Calu3 (cell line): ENCODE measurements around the gene ALDOB. TPM values are rescaled to one million over a fixed set of nuclear protein-coding genes. Genes with fewer than 3 reads are reported as not detected.

Experiments used
- BruUV-seq: library from RNA; stranded (reverse); fragments of 400-500 nt; replicated peaks from 2 replicates; lab custom pipeline; 2021; lab: Mats Ljungman, UMichigan
- CTCF ChIA-PET: fragments of 300-600 bp; sonication (Branson Sonifier 250); formaldehyde crosslinking; loops from one replicate; lab custom pipeline; 2022; ENCODE audit warnings: antibody characterized with exemption; lab: Charles Lee
- DNase-seq: peaks from one replicate; pipeline ENCODE4 v3.0.0; 2022
- H3K27ac Mint-ChIP-seq: one replicate; pipeline ENCODE4 v1.8.0; 2022; ENCODE audit warnings: mixed read lengths; ENCODE audit not compliant: unreplicated experiment
- H3K27me3 Mint-ChIP-seq: one replicate; pipeline ENCODE4 v1.8.0; 2022; ENCODE audit warnings: mixed read lengths; ENCODE audit not compliant: unreplicated experiment
- H3K36me3 Mint-ChIP-seq: one replicate; pipeline ENCODE4 v1.8.0; 2022; ENCODE audit warnings: mild to moderate bottlenecking, moderate library complexity, mixed read lengths; ENCODE audit not compliant: insufficient read depth, unreplicated experiment
- H3K4me1 Mint-ChIP-seq: one replicate; pipeline ENCODE4 v1.8.0; 2022; ENCODE audit warnings: mild to moderate bottlenecking, low read depth, mixed read lengths; ENCODE audit not compliant: unreplicated experiment
- H3K4me3 Mint-ChIP-seq: one replicate; pipeline ENCODE4 v1.8.0; 2022; ENCODE audit warnings: mild to moderate bottlenecking, low read depth, moderate library complexity, mixed read lengths; ENCODE audit not compliant: unreplicated experiment
- H3K9me3 Mint-ChIP-seq: one replicate; pipeline ENCODE4 v1.8.0; 2022; ENCODE audit warnings: low read depth, mixed read lengths; ENCODE audit not compliant: unreplicated experiment
- intact Hi-C: fragments of 100-400 bp; cut with micrococcal nuclease; formaldehyde crosslinking; loops from one replicate; pipeline ENCODE4 v1.10.0; 2022; ENCODE audit not compliant: unreplicated experiment
- total RNA-seq: library from RNA; stranded (reverse); gene quantifications from 2 replicates; pipeline ENCODE4 v1.2.3, GENCODE V29; 2022
- TF ChIP-seq, protein P1 (sequence below): fragments of 200-600 bp; IDR thresholded peaks from one replicate; pipeline ENCODE4 v1.8.0; 2022; ENCODE audit warnings: antibody characterized with exemption; ENCODE audit not compliant: unreplicated experiment

The ALDOB gene
- total RNA-seq, 1 experiment from 2014 or later: 7.4 TPM

DNA sequence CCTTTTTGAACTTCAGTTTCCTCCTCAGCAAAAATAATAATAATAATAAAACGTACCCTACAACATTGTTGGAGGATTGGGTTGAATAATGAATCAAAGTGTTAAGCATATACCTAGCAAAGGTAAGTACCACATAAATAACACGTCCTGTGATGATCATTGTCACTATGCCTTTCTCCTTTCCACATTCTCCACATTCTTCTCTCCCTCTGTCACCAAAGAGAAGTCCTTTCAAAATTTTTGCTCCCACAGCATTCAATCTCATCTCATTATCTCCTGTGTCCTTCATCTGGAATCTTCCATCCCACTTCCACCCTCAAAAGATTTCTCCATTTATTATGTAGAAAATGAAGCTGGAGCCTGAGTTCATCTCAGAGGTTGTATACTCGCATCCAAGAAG, 7.2 kb upstream of the ALDOB start:
- CTCF ChIA-PET: no interaction called here
- BruUV-seq: no TSS peak

DNA sequence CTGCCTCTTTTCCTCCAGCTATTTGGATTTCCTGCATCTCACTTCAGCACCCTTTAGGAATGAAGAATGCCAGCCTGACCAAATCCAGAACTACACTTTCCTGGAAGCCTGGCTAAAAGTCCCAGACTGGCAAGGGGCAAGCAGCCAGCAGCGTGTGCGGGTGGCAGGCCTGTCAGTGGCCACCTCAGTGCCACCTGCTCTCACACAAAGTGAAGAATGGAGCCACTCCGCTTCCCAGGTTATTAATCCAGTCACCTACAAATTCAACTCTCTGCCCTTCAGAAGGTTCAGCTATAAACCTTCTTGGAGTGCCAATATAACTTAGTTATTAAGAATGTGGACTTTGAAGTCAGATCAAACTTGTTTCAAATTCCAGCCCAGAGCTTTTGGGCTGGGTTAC, 6.7 kb upstream of the ALDOB start:
- DNase-seq: no peak
- H3K4me1 Mint-ChIP-seq: peaks cover 19% of the 10 kb centered on the region
- no peaks in the 10 kb centered on the region for H3K27me3 Mint-ChIP-seq
- peaks cover 6% of the 10 kb centered on the region for H3K36me3 Mint-ChIP-seq
- CTCF ChIA-PET: no interaction called here
- no TSS peak for BruUV-seq
- H3K9me3 Mint-ChIP-seq: no peaks in the 10 kb centered on the region
- no peak overlapping the region for H3K27ac Mint-ChIP-seq
- intact Hi-C loops: no loop called here
- TF ChIP-seq, protein P1, sequence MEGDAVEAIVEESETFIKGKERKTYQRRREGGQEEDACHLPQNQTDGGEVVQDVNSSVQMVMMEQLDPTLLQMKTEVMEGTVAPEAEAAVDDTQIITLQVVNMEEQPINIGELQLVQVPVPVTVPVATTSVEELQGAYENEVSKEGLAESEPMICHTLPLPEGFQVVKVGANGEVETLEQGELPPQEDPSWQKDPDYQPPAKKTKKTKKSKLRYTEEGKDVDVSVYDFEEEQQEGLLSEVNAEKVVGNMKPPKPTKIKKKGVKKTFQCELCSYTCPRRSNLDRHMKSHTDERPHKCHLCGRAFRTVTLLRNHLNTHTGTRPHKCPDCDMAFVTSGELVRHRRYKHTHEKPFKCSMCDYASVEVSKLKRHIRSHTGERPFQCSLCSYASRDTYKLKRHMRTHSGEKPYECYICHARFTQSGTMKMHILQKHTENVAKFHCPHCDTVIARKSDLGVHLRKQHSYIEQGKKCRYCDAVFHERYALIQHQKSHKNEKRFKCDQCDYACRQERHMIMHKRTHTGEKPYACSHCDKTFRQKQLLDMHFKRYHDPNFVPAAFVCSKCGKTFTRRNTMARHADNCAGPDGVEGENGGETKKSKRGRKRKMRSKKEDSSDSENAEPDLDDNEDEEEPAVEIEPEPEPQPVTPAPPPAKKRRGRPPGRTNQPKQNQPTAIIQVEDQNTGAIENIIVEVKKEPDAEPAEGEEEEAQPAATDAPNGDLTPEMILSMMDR: no peak
- H3K4me3 Mint-ChIP-seq: no peak overlapping the region

More for the DNA sequence above, 7.2 kb upstream of the ALDOB start:
- intact Hi-C loops: no loop called here
- Mint-ChIP-seq H3K4me1 (peaks cover 19% of the 10 kb centered on the region), H3K9me3 (no peaks in the 10 kb centered on the region), H3K36me3 (peaks cover 6% of the 10 kb centered on the region), H3K27ac (no peak overlapping the region), H3K4me3 (no peak overlapping the region), H3K27me3 (no peaks in the 10 kb centered on the region)
- TF ChIP-seq, protein P1: no peak
- DNase-seq: no peak

DNA sequence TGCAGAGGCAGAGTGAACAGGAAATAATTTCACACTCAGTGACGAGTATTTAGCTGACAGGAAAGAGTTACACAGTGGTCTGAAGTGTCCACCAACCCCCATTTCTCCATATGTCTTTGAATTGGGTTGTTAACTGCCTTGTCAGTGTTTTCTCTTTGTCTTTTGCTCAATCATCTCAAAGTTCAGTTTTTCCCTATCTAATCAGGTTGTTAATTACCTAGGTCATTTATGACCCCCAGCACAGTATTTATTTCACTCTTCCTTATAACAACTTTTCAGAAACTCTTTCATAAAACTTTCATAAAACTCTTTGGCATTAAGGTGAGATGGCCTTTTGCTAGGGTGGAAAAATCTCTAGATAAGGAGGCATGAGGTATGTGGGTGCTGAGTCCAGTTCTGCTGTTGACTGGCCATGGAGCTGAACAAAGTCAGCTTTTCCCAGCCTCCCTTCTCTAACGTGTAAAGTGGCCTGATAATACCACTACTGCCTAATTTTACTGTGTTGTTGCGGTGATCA, 5.2 kb upstream of the ALDOB start:
- peaks cover 21% of the 10 kb centered on the region for H3K4me1 Mint-ChIP-seq
- TF ChIP-seq, protein P1: no peak
- no peak overlapping the region for H3K4me3 Mint-ChIP-seq
- CTCF ChIA-PET: no interaction called here
- no peaks in the 10 kb centered on the region for H3K9me3 Mint-ChIP-seq
- H3K36me3 Mint-ChIP-seq: peaks cover 6% of the 10 kb centered on the region
- H3K27ac Mint-ChIP-seq: peak overlapping the region; percentile 27
- no peak for DNase-seq
- intact Hi-C loops: no loop called here
- no peaks in the 10 kb centered on the region for H3K27me3 Mint-ChIP-seq
- no TSS peak for BruUV-seq

DNA sequence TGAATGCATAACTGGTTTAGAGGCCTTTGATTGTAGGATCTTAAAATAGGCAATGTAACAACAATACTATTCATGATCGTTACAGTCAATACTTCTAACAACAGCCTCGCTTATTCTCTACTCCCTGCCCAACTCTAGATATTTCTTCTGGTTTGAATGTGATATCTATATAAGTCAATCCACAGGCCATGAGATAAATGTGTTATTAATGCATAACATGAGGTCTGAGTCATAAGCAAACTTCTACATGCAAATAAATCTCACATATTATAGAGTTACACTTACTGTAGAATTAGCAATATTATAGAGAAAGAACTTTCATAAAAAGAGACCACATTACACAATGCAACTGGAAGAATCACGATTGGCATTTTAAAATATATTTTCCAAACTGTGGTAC, 2.9 kb upstream of the ALDOB start:
- intact Hi-C loops: no loop called here
- TF ChIP-seq, protein P1: no peak
- Mint-ChIP-seq H3K36me3 (no peaks in the 10 kb centered on the region), H3K27me3 (no peaks in the 10 kb centered on the region), H3K4me3 (no peak overlapping the region), H3K4me1 (peaks cover 32% of the 10 kb centered on the region), H3K9me3 (no peaks in the 10 kb centered on the region), H3K27ac (no peak overlapping the region)
- DNase-seq: no peak
- CTCF ChIA-PET: interaction anchor here (1.5 kb wide), 1 partner anchor 11 kb away, joined by 4 read pairs; no protein-coding TSS in a partner anchor
- no TSS peak for BruUV-seq
